Gastroesophageal sphincter (tissue), 4 donors: ENCODE data around the gene OR52E1. TPM values are rescaled to one million over a fixed set of nuclear protein-coding genes. Genes with fewer than 3 reads are reported as not detected.

Source experiments
- ATAC-seq: fragments of 150-250 bp; one replicate; pipeline ENCODE4 v1.9.1; 2016; ENCODE audit warnings: mild to moderate bottlenecking, moderate library complexity
- H3K27ac ChIP-seq, 4 donors: fragments of 200-600 bp; sonication (generic) in 3 of 4; 1 replicate in 3 of 4; 2 replicates in 1 of 4; pipeline ENCODE4 v1.5.1; 2016 to 2019
- H3K27me3 ChIP-seq: fragments of 200-600 bp; sonication (generic); one replicate; pipeline ENCODE4 v1.5.1; 2019
- H3K36me3 ChIP-seq, 2 donors: fragments of 200-600 bp; sonication (generic); one replicate each; pipeline ENCODE4 v1.5.1; 2019; ENCODE audit warnings: control low read depth in 1 of 2
- H3K4me1 ChIP-seq, 3 donors: fragments of 200-600 bp; sonication (generic); 1 replicate in 2 of 3; 2 replicates in 1 of 3; pipeline ENCODE4 v1.5.1; 2016 to 2019; ENCODE audit warnings: control low read depth in 2 of 3
- H3K4me3 ChIP-seq, 2 donors: fragments of 200-600 bp; sonication (generic); one replicate each; pipeline ENCODE4 v1.5.1; 2019; ENCODE audit warnings: mild to moderate bottlenecking in 1 of 2, moderate library complexity in 1 of 2
- H3K9me3 ChIP-seq, 3 donors: fragments of 200-600 bp; sonication (generic); one replicate each; pipeline ENCODE4 v1.5.1; 2017 to 2019; ENCODE audit warnings: control low read depth in 2 of 3
- CTCF ChIP-seq, 4 experiments: fragments of 200-600 bp in 2 of 4; fragments of 450-650 bp in 2 of 4; sonication (generic) in 1 of 4; IDR thresholded peaks; one replicate each; pipeline ENCODE4 v1.5.1; 2017 to 2019; ENCODE audit warnings: antibody characterized with exemption in 4 of 4, mild to moderate bottlenecking in 2 of 4, moderate library complexity in 2 of 4
- EP300 ChIP-seq: sonication (generic); formaldehyde crosslinking; IDR thresholded peaks from one replicate; pipeline ENCODE4 v1.6.1; 2017; ENCODE audit warnings: antibody characterized with exemption, mild to moderate bottlenecking
- POLR2A ChIP-seq, 2 donors: fragments of 450-650 bp; IDR thresholded peaks; one replicate each; pipeline ENCODE4 v1.6.1; 2017; ENCODE audit warnings: antibody characterized with exemption in 2 of 2, mild to moderate bottlenecking in 2 of 2, moderate library complexity in 1 of 2
- POLR2AphosphoS5 ChIP-seq: sonication (generic); formaldehyde crosslinking; IDR thresholded peaks from one replicate; pipeline ENCODE4 v1.6.1; 2017; ENCODE audit warnings: antibody characterized with exemption
- WGBS, 2 donors: methylation state at CpG; one replicate each; pipeline ENCODE4 v1.1.5; 2018; ENCODE audit warnings: low coverage in 1 of 2; 5-methylcytosine and 5-hydroxymethylcytosine counted together
- total RNA-seq, 4 donors: library from RNA; depleted of rRNA; stranded (reverse); fragments of >200 nt; gene quantifications; one replicate each; pipeline ENCODE4 v1.1.0, GENCODE V29; 2016

Gene OR52E1
- not detected for total RNA-seq

GRCh38 chr11:5069272-5069671 lies at the start of gene OR52E1:
OR52E1 (plus strand) TSS chr11:5069572.
- 41 to 45% methylated on average over 3 of the region's 3 CpGs for WGBS, 2 donors
- Histone ChIP-seq H3K9me3 (no peaks in the 10 kb centered on the region), H3K36me3 (no peaks in the 10 kb centered on the region), H3K4me1 (no peaks in the 10 kb centered on the region), H3K4me3 (no peak within 1 kb of the TSS), H3K27ac (no peak within 1 kb of the TSS), H3K27me3 (peaks cover 4% of the 10 kb centered on the region)
- no peak for ATAC-seq
- TF ChIP-seq CTCF (IDR thresholded peaks at IDR 0.05) (no peak), POLR2AphosphoS5 (no peak), POLR2A (IDR thresholded peaks at IDR 0.05) (no peak), EP300 (no peak)

GRCh38 chr11:5021996-5022395 lies 47.4 kb upstream of the OR52E1 start:
- Histone ChIP-seq H3K36me3 (no peaks in the 10 kb centered on the region), H3K27ac (no peak overlapping the region), H3K9me3 (peaks cover 0 to 24% (median 0%) of the 10 kb centered on the region in 3 donors), H3K4me3 (no peak overlapping the region), H3K4me1 (no peaks in the 10 kb centered on the region), H3K27me3 (no peaks in the 10 kb centered on the region)
- no peak for ATAC-seq
- TF ChIP-seq POLR2AphosphoS5 (no peak), CTCF (IDR thresholded peaks at IDR 0.05) (no peak), POLR2A (IDR thresholded peaks at IDR 0.05) (no peak), EP300 (no peak)
- WGBS, 2 donors, result 80% methylated on average over 1 of the region's 2 CpGs; no CpG with 5 or more reads in 1 of the 2 donors

GRCh38 chr11:5036669-5037068 lies 32.7 kb upstream of the OR52E1 start:
- ATAC-seq, result no peak
- no peak overlapping the region for H3K4me3 ChIP-seq
- 42 to 83% methylated on average over 2 of the region's 2 CpGs for WGBS, 2 donors
- no peaks in the 10 kb centered on the region for H3K9me3 ChIP-seq
- no peaks in the 10 kb centered on the region for H3K4me1 ChIP-seq
- no peak for TF ChIP-seq POLR2AphosphoS5
- no peak overlapping the region for H3K27ac ChIP-seq
- H3K27me3 ChIP-seq, result no peaks in the 10 kb centered on the region
- H3K36me3 ChIP-seq, result no peaks in the 10 kb centered on the region

- no peaks in the 10 kb centered on the region for H3K4me1 ChIP-seq
- H3K27me3 ChIP-seq, result no peaks in the 10 kb centered on the region
- TF ChIP-seq EP300, result no peak
- TF ChIP-seq CTCF (IDR thresholded peaks at IDR 0.05), result no peak
- no peak for TF ChIP-seq POLR2A (IDR thresholded peaks at IDR 0.05)
- no peak for TF ChIP-seq POLR2AphosphoS5
- H3K4me3 ChIP-seq, result no peak overlapping the region
- 45 to 61% methylated on average over 2 of the region's 2 CpGs for WGBS, 2 donors
- H3K36me3 ChIP-seq, result no peaks in the 10 kb centered on the region
- H3K9me3 ChIP-seq, result no peaks in the 10 kb centered on the region
- H3K27ac ChIP-seq, result no peak overlapping the region
- no peak for ATAC-seq
Measured at GRCh38 chr11:5037926-5038325, 31.4 kb upstream of the OR52E1 start.

GRCh38 chr11:5038341-5038740 lies 31.0 kb upstream of the OR52E1 start:
- H3K36me3 ChIP-seq, result no peaks in the 10 kb centered on the region
- WGBS, 2 donors, result 75 to 87% methylated on average over 1 of the region's 1 CpG
- H3K4me1 ChIP-seq, result no peaks in the 10 kb centered on the region
- H3K4me3 ChIP-seq, result no peak overlapping the region
- H3K27ac ChIP-seq, result no peak overlapping the region
- H3K27me3 ChIP-seq, result no peaks in the 10 kb centered on the region
- no peaks in the 10 kb centered on the region for H3K9me3 ChIP-seq
- TF ChIP-seq EP300, result no peak
- no peak for TF ChIP-seq POLR2AphosphoS5
- TF ChIP-seq POLR2A (IDR thresholded peaks at IDR 0.05), result no peak
- TF ChIP-seq CTCF (IDR thresholded peaks at IDR 0.05), result no peak
- ATAC-seq, result no peak
